ENCODE results near the gene BICDL1. TPM values are rescaled to one million over a fixed set of nuclear protein-coding genes. Genes with fewer than 3 reads are reported as not detected.
"Not testable (repeated sequence)": the region's sequence is repeated elsewhere in the genome, so short reads cannot be mapped to it uniquely, and the experiment has no call there.

Gene BICDL1
- total RNA-seq, 1 donor from 2014 or later: 56.4 TPM

DNA sequence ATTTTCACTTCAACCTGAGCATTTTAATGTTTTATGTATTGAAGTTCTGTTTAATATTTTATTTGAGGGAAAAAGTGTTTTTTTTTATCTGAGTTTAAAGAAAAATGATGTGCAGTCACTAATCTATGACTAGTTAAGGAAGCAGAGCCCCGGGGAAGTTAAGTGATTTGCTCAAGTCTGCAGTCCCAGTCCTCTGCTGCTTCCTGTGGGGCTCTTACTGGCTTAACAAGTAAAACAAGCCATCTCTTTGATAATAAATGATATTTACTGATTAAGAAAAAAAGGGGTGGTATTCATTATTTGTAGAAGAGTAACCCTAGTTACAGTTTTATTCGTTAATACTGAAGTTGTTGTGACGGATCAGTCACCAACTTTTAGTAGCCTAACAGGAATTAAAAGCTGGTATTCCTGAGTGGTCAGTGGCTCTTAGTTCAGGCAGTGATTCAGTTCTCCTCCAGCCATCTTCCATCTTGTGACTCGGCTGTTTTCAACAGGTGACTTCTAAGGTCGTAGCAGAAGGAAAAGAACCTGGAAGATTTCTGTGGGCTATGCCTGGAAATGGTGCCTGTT lies 21.7 kb downstream of the BICDL1 start:
- Mint-ChIP-seq H3K9me3 (ENCODE audit: unreplicated experiment) (peaks cover 3% of the 10 kb centered on the region), H3K4me1 (ENCODE audit: low read depth, unreplicated experiment) (peaks cover 4% of the 10 kb centered on the region), H3K27me3 (ENCODE audit: unreplicated experiment) (no peaks in the 10 kb centered on the region), H3K36me3 (ENCODE audit: unreplicated experiment) (no peaks in the 10 kb centered on the region), H3K27ac (ENCODE audit: unreplicated experiment) (no peak overlapping the region), H3K4me3 (ENCODE audit: unreplicated experiment) (no peak overlapping the region)
- no peak for DNase-seq
- TF ChIP-seq, protein P1, sequence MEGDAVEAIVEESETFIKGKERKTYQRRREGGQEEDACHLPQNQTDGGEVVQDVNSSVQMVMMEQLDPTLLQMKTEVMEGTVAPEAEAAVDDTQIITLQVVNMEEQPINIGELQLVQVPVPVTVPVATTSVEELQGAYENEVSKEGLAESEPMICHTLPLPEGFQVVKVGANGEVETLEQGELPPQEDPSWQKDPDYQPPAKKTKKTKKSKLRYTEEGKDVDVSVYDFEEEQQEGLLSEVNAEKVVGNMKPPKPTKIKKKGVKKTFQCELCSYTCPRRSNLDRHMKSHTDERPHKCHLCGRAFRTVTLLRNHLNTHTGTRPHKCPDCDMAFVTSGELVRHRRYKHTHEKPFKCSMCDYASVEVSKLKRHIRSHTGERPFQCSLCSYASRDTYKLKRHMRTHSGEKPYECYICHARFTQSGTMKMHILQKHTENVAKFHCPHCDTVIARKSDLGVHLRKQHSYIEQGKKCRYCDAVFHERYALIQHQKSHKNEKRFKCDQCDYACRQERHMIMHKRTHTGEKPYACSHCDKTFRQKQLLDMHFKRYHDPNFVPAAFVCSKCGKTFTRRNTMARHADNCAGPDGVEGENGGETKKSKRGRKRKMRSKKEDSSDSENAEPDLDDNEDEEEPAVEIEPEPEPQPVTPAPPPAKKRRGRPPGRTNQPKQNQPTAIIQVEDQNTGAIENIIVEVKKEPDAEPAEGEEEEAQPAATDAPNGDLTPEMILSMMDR (IDR thresholded peaks at IDR 0.05; ENCODE audit: partially characterized antibody, unreplicated experiment): no peak

DNA sequence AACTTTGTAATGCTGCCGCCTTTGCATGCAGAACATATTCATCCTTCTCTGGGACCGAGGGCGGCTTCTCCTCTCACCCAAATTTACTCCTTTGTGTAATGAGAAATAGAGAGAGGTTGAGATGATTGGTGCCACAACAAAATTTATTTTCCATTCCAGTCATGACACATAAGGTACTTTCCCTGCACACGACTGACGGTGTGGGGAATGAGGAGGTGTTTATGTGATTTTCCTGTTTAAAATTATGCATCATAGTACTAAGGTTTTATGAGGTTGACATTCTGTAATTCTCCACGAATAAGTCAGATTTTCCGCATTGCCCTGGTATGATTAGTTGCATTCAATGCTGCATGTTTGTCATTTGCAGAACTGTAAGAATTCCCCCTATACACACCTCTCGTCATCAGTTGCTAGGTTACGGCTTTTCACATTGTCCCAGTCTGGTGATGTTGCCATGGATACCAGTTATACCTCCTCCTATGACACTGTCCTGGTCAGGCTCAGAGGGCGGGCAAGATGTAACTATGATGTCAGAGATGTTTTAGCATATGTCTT lies 23.1 kb downstream of the BICDL1 start:
- TF ChIP-seq, protein P1 (IDR thresholded peaks at IDR 0.05; ENCODE audit: partially characterized antibody, unreplicated experiment): no peak
- DNase-seq: peak; percentile 32
- H3K27ac Mint-ChIP-seq (ENCODE audit: unreplicated experiment): no peak overlapping the region
- H3K9me3 Mint-ChIP-seq (ENCODE audit: unreplicated experiment): peaks cover 3% of the 10 kb centered on the region
- no peak overlapping the region for H3K4me3 Mint-ChIP-seq (ENCODE audit: unreplicated experiment)
- H3K4me1 Mint-ChIP-seq (ENCODE audit: low read depth, unreplicated experiment): peaks cover 4% of the 10 kb centered on the region
- H3K27me3 Mint-ChIP-seq (ENCODE audit: unreplicated experiment): no peaks in the 10 kb centered on the region
- H3K36me3 Mint-ChIP-seq (ENCODE audit: unreplicated experiment): no peaks in the 10 kb centered on the region

DNA sequence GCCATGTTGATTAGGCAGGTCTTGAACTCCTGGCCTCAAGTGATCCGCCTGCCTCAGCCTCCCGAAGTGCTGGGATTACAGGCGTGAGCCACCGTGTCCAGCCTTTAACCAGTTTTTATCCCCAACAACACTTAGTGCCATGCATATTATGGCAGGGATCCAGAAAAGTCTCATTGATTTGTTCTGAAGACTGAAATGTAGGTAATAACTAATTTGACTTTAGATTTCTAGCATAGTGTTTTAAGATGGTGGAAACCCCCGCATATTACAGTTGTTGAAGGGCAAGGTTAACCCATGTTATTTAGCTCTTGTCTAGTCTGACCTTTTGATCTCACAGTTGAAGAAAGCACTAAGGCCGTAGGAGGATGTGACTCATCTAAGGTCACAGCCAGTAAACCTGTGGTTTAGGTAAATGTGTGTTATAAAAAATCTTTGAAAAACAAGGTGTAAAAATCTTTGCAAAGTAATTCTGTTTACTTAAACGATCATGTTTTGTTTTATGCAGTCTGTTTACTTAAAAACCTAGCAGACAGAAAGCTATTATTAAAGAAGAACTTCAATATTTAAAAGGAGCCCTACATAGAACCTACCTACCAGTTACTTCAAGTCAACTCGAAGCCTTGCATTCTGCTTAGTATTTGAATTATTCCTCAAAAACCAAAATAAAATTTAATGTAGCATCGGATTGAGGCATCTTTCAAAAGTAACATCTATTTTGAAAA lies 24.8 kb downstream of the BICDL1 start:
- Mint-ChIP-seq H3K27me3 (ENCODE audit: unreplicated experiment) (no peaks in the 10 kb centered on the region), H3K36me3 (ENCODE audit: unreplicated experiment) (no peaks in the 10 kb centered on the region), H3K9me3 (ENCODE audit: unreplicated experiment) (peaks cover 3% of the 10 kb centered on the region), H3K4me3 (ENCODE audit: unreplicated experiment) (no peak overlapping the region), H3K4me1 (ENCODE audit: low read depth, unreplicated experiment) (peaks cover 4% of the 10 kb centered on the region), H3K27ac (ENCODE audit: unreplicated experiment) (no peak overlapping the region)
- TF ChIP-seq, protein P1 (IDR thresholded peaks at IDR 0.05; ENCODE audit: partially characterized antibody, unreplicated experiment): no peak
- DNase-seq: no peak

DNA sequence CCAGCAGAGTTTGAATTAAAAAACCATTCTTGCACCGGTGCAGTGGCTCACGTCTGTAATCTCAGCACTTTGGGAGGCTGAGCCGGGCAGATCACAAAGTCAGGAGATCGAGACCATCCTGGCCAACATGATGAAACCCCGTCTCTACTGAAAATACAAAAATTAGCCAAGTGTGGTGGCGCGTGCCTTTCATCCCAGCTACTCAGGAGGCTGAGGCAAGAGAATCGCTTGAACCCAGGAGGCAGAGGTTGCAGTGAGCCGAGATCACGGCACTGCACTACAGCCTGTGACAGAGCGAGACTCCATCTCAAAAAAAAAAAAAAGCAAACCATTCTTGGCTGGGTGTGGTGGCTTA lies 25.3 kb downstream of the BICDL1 start:
- H3K9me3 Mint-ChIP-seq (ENCODE audit: unreplicated experiment); H3K36me3 Mint-ChIP-seq (ENCODE audit: unreplicated experiment); H3K4me1 Mint-ChIP-seq (ENCODE audit: low read depth, unreplicated experiment); DNase-seq; H3K4me3 Mint-ChIP-seq (ENCODE audit: unreplicated experiment); H3K27ac Mint-ChIP-seq (ENCODE audit: unreplicated experiment); H3K27me3 Mint-ChIP-seq (ENCODE audit: unreplicated experiment): not testable (repeated sequence)

DNA sequence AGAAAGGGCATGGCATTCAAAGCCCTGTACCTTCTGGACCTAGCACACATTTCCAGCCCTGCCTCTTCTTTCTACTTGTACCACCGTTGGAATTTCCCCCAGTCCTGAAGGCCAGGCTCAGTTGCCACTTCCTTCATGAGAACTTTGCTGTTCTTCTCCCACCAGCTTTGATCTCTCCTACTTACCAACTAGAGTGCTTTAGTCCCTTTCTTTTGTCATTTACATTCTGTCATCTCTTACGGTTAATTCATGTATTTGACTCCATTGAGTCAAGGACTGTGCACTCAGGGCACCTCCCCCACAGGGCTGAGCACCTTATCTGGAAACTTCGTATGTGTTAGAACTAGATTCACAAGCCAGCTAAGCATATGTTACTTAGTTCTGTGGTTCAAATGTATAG lies 26.3 kb downstream of the BICDL1 start:
- TF ChIP-seq, protein P1 (IDR thresholded peaks at IDR 0.05; ENCODE audit: partially characterized antibody, unreplicated experiment): no peak
- H3K4me1 Mint-ChIP-seq (ENCODE audit: low read depth, unreplicated experiment): peaks cover 4% of the 10 kb centered on the region
- no peak for DNase-seq
- H3K27ac Mint-ChIP-seq (ENCODE audit: unreplicated experiment): no peak overlapping the region
- H3K4me3 Mint-ChIP-seq (ENCODE audit: unreplicated experiment): no peak overlapping the region
- no peaks in the 10 kb centered on the region for H3K27me3 Mint-ChIP-seq (ENCODE audit: unreplicated experiment)
- H3K9me3 Mint-ChIP-seq (ENCODE audit: unreplicated experiment): peaks cover 3% of the 10 kb centered on the region
- H3K36me3 Mint-ChIP-seq (ENCODE audit: unreplicated experiment): no peaks in the 10 kb centered on the region

DNA sequence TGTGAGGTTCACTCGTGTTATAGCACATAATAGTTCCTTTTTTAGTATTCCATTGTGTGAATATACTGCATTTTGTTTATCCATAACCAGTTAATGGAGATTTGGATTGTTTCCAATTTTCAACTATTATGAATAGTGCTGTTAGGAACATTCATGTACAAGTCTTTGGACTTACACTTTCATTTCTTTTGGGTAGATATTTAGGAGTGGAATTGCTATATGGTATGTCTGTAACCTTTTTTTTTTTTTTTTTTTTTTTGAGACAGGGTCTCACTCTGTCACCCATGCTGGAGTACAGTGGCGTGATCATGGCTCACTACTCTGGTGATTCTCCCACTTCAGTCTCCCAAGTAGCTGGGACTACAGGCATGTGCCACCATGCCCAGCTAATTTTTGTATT lies 27.2 kb downstream of the BICDL1 start:
- not testable (repeated sequence) for H3K4me3 Mint-ChIP-seq (ENCODE audit: unreplicated experiment); H3K4me1 Mint-ChIP-seq (ENCODE audit: low read depth, unreplicated experiment); DNase-seq; H3K9me3 Mint-ChIP-seq (ENCODE audit: unreplicated experiment); H3K27ac Mint-ChIP-seq (ENCODE audit: unreplicated experiment); H3K27me3 Mint-ChIP-seq (ENCODE audit: unreplicated experiment); H3K36me3 Mint-ChIP-seq (ENCODE audit: unreplicated experiment)

Measured in glutamatergic neuron (in vitro differentiated cells).